Measurements from ENCODE around the gene KDM4C. TPM values are rescaled to one million over a fixed set of nuclear protein-coding genes. Genes with fewer than 3 reads are reported as not detected.

The KDM4C gene
- total and polyA plus RNA-seq, 2 of the 8 experiments (the other 6 are each of a cell fraction or from before 2014, with no cell fraction given): 13.0 to 26.1 TPM

DNA sequence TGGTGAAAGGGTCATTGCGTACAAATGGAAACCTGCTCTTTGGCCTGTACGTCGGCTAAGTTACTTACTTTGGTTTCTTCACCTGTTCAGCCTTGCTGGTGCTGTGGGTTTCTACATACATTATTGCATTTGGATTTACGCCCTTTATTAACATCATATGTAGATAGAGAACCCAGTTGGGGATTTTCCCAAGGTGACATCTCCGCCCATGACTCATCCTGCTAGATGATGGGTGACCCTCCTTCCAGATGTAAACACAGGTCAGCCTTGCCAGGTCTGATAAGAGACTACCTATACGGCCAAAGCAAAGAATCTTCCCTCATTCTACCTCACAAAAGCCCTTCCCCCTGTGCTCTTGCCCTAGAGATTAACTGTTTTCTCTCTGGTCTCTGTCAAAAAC lies 360.9 kb downstream of the KDM4C start:
- Histone ChIP-seq H3K9ac (replicated peaks in 1 of 4; ENCODE audit: extremely low read depth in 1 of 4, low read depth in 3 of 4, low read length in 3 of 4) (no peak overlapping the region), H3K18ac (ENCODE audit: extremely low read depth, low read length) (no peak overlapping the region), H3K4ac (replicated peaks; ENCODE audit: insufficient read length, low read depth, low read length) (no peak overlapping the region), H3K79me1 (ENCODE audit: low read depth, low read length) (no peaks in the 10 kb centered on the region), H3K23me2 (ENCODE audit: low read depth, low read length) (no peaks in the 10 kb centered on the region), H2BK20ac (ENCODE audit: low read length) (no peak overlapping the region), H3K36me3 (ENCODE audit: control insufficient read depth in 2 of 4, insufficient read depth in 4 of 4, low read length in 3 of 4) (no peaks in the 10 kb centered on the region), H3K27ac (ENCODE audit: low read depth, low read length) (no peak overlapping the region), H3K56ac (replicated peaks; ENCODE audit: insufficient read length, low read depth, low read length) (no peak overlapping the region), H3K4me1 (replicated peaks in 1 of 4; ENCODE audit: control insufficient read depth in 3 of 4, insufficient read depth in 4 of 4, low read length in 3 of 4) (peaks cover 0 to 3% (median 0%) of the 10 kb centered on the region in 4 experiments; a peak in 1 of 7 replicates), H4K5ac (ENCODE audit: insufficient read length, low read depth, low read length) (no peak overlapping the region), H4K20me1 (replicated peaks in 1 of 2; ENCODE audit: control insufficient read depth in 1 of 2, insufficient read depth in 2 of 2, low read length in 2 of 2) (peaks cover 0 to 2% of the 10 kb centered on the region in 2 experiments), H3K27me3 (replicated peaks in 1 of 4; ENCODE audit: control insufficient read depth in 3 of 4, extremely low read depth in 1 of 4, insufficient read depth in 3 of 4, low read length in 3 of 4) (no peaks in the 10 kb centered on the region), H3K79me2 (ENCODE audit: control insufficient read depth in 1 of 2, insufficient read depth in 2 of 2, low read length in 2 of 2) (no peaks in the 10 kb centered on the region), H2BK5ac (ENCODE audit: low read depth, low read length) (no peak overlapping the region), H4K91ac (replicated peaks; ENCODE audit: insufficient read length, low read length) (no peak overlapping the region), H2AFZ (ENCODE audit: low read length) (no peak overlapping the region), H2AK5ac (ENCODE audit: low read depth, low read length) (no peak overlapping the region), H3K4me3 (ENCODE audit: extremely low read depth in 1 of 4, insufficient read depth in 2 of 4, low read depth in 3 of 4, low read length in 4 of 4) (no peak overlapping the region), H4K8ac (ENCODE audit: extremely low read depth, insufficient read depth, low read length) (no peak overlapping the region), H3K23ac (ENCODE audit: insufficient read length) (no peak overlapping the region), H2BK15ac (ENCODE audit: low read length) (no peak overlapping the region), H3K4me2 (ENCODE audit: insufficient read depth in 1 of 2, low read depth in 2 of 2, low read length in 2 of 2) (no peak overlapping the region), H2BK120ac (replicated peaks; ENCODE audit: low read depth, low read length) (no peak overlapping the region), H3K14ac (ENCODE audit: insufficient read length) (no peak overlapping the region), H2BK12ac (ENCODE audit: low read depth, low read length) (no peak overlapping the region), H3K9me3 (ENCODE audit: insufficient read depth in 2 of 2, low read depth in 1 of 2, low read length in 1 of 2) (no peaks in the 10 kb centered on the region)
- POLR2A ChIA-PET (ENCODE audit: partially characterized antibody): no interaction called here
- WGBS, 2 experiments (ENCODE audit: extremely low coverage in 1 of 2, insufficient coverage in 1 of 2, insufficient read length in 1 of 2, insufficient replicate concordance in 2 of 2, low coverage in 1 of 2, low lambda C conversion rate in 2 of 2, missing lambda C conversion rate in 1 of 2): 83% methylated on average over 6 of the region's 6 CpGs; no CpG with 5 or more reads in 1 of the 2 experiments
- DNase-seq (ENCODE audit: low read depth in 1 of 2, low spot score in 2 of 2) (no peak), FAIRE-seq (no peak)
- TF ChIP-seq NRF1 (IDR thresholded peaks at IDR 0.05; ENCODE audit: low read depth, low read length) (no peak), JUND (IDR thresholded peaks at IDR 0.05; ENCODE audit: low read length) (peak; percentile 18; the same call in 1 of the 2 replicates)
- CTCF ChIA-PET (ENCODE audit: partially characterized antibody): no interaction called here

All from H1 (cell line).